ENCODE data around the gene FIGN.

- TF ChIP-seq REST (IDR thresholded peaks at IDR 0.05; ENCODE audit: borderline replicate concordance) (no peak), SMC3 (conservative IDR thresholded peaks at IDR 0.05; ENCODE audit: poor library complexity) (no peak), POLR2AphosphoS5 (IDR thresholded peaks at IDR 0.05) (no peak), CTCF (IDR thresholded peaks at IDR 0.05; ENCODE audit: poor library complexity, severe bottlenecking) (no peak), EZH2 (IDR thresholded peaks at IDR 0.05; ENCODE audit: borderline replicate concordance, insufficient read depth, low read length, poor library complexity, severe bottlenecking) (no peak), TAF1 (IDR thresholded peaks at IDR 0.05; ENCODE audit: low read depth) (no peak), RAD21 (conservative IDR thresholded peaks at IDR 0.05) (no peak)
Observed at GRCh38 chr2:163756588-163756987, 20.8 kb upstream of the FIGN start.
